Measurements from ENCODE around the gene NRAS.

NRAS gene

DNA sequence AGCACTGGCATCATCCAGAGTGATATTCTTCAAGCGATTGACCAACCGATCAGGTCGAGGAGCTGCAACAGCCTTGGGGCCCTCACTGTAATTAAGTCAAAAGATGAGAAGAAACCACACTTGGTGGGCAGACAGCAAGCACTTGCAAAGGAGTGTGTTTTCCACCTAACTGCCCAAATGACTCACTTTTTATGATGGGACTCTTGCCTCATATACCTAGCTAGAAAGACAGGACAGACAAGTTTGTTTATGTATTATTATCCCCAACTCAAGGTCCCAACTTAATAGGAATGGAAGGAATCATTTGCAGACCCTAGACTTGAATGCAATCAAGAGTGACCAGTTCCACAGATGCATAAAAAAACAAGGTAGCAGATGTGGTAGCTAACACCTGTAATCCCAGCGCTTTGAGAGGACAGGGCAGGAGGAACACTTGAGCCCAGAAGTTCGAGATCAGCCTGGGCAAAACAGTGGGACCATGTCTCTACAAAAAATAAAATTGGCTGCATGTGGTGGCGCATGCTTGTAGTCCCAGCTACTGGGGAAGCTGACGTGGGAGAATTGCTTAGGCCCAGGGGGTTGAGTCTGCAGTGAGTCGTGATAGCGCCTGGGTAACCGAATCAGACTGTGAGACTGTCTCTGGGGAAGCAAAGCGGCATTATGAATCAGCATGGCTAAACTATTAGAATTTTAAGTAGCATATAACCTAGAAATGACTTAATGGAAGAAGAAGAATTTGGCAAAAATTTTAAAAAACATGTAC, 2.3 kb upstream of the NRAS start:
- Histone ChIP-seq H3K27ac (ENCODE audit: poor library complexity, severe bottlenecking) (no peak overlapping the region), H3K4me1 (ENCODE audit: insufficient read depth, poor library complexity, severe bottlenecking) (peaks cover 19% of the 10 kb centered on the region), H3K9me3 (ENCODE audit: severe bottlenecking) (no peaks in the 10 kb centered on the region), H3K36me3 (ENCODE audit: low read depth) (peaks cover 90% of the 10 kb centered on the region), H3K27me3 (ENCODE audit: insufficient read depth, poor library complexity, severe bottlenecking) (no peaks in the 10 kb centered on the region), H3K4me3 (ENCODE audit: severe bottlenecking) (no peak overlapping the region)
- TF ChIP-seq, protein P1, sequence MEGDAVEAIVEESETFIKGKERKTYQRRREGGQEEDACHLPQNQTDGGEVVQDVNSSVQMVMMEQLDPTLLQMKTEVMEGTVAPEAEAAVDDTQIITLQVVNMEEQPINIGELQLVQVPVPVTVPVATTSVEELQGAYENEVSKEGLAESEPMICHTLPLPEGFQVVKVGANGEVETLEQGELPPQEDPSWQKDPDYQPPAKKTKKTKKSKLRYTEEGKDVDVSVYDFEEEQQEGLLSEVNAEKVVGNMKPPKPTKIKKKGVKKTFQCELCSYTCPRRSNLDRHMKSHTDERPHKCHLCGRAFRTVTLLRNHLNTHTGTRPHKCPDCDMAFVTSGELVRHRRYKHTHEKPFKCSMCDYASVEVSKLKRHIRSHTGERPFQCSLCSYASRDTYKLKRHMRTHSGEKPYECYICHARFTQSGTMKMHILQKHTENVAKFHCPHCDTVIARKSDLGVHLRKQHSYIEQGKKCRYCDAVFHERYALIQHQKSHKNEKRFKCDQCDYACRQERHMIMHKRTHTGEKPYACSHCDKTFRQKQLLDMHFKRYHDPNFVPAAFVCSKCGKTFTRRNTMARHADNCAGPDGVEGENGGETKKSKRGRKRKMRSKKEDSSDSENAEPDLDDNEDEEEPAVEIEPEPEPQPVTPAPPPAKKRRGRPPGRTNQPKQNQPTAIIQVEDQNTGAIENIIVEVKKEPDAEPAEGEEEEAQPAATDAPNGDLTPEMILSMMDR (IDR thresholded peaks at IDR 0.05; ENCODE audit: poor library complexity, severe bottlenecking): no peak
- DNase-seq (ENCODE audit: low spot score) (no peak), ATAC-seq (ENCODE audit: low read depth) (no peak)

DNA sequence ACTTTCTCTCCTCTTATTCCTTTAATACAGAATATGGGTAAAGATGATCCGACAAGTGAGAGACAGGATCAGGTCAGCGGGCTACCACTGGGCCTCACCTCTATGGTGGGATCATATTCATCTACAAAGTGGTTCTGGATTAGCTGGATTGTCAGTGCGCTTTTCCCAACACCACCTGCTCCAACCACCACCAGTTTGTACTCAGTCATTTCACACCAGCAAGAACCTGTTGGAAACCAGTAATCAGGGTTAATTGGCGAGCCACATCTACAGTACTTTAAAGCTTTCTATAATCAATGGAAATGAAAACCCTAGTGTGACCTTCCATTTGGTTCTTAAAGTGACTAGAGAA, 643 bp downstream of the NRAS start:
- H3K4me3 ChIP-seq (ENCODE audit: severe bottlenecking): peak overlapping the region; percentile 93
- H3K4me1 ChIP-seq (ENCODE audit: insufficient read depth, poor library complexity, severe bottlenecking): peaks cover 19% of the 10 kb centered on the region
- no peaks in the 10 kb centered on the region for H3K9me3 ChIP-seq (ENCODE audit: severe bottlenecking)
- H3K36me3 ChIP-seq (ENCODE audit: low read depth): peaks cover 89% of the 10 kb centered on the region
- ATAC-seq (ENCODE audit: low read depth): peak; percentile 8; the same call in 1 of the 3 replicates
- TF ChIP-seq, protein P1 (IDR thresholded peaks at IDR 0.05; ENCODE audit: poor library complexity, severe bottlenecking): no peak
- DNase-seq (ENCODE audit: low spot score): no peak
- H3K27me3 ChIP-seq (ENCODE audit: insufficient read depth, poor library complexity, severe bottlenecking): no peaks in the 10 kb centered on the region
- H3K27ac ChIP-seq (ENCODE audit: poor library complexity, severe bottlenecking): peak overlapping the region; percentile 63

DNA sequence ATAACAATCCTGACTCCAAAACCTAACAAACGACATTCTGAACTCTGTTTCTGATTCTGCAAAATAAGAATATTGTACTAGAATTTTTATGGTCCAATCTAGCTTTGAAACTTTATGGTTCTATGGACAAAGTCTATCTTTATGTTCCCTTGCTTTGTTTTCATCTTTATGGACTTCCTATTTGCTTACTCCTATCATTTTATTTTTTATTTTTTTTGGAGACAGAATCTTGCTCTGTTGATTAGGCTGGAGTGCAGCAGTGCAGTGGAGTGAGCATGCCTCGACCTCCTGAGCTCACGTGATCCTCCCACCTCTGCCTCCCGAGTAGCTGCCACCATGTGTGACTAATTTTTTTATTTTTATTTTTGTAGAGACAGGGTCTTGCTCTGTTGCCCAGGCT, 3.6 kb downstream of the NRAS start:
- Histone ChIP-seq H3K27ac (ENCODE audit: poor library complexity, severe bottlenecking) (no peak overlapping the region), H3K27me3 (ENCODE audit: insufficient read depth, poor library complexity, severe bottlenecking) (no peaks in the 10 kb centered on the region), H3K4me3 (ENCODE audit: severe bottlenecking) (no peak overlapping the region), H3K9me3 (ENCODE audit: severe bottlenecking) (peaks cover 2% of the 10 kb centered on the region), H3K36me3 (ENCODE audit: low read depth) (peaks cover 86% of the 10 kb centered on the region), H3K4me1 (ENCODE audit: insufficient read depth, poor library complexity, severe bottlenecking) (peaks cover 19% of the 10 kb centered on the region)
- DNase-seq (ENCODE audit: low spot score) (no peak), ATAC-seq (ENCODE audit: low read depth) (no peak)
- TF ChIP-seq, protein P1 (IDR thresholded peaks at IDR 0.05; ENCODE audit: poor library complexity, severe bottlenecking): no peak

DNA sequence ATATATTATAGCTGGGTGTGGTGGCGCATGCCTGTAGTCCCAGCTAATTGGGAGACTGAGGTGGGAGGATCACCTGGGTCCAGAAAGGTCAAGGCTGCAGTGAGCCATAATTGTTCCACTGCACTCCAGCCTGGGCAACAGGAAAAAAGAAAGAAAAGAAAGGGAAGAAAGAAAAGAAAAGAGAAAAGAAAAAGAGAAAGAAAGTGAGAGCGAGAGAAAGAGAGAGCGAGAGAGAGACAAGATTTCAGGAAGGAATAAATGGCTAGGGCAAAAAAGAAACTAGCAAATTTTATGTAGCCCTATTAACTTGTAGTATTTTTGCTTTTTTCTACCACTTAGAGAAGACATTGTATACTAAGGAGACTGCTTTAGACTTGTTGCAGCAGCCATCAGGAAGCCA, 6.2 kb downstream of the NRAS start:
- TF ChIP-seq, protein P1 (IDR thresholded peaks at IDR 0.05; ENCODE audit: poor library complexity, severe bottlenecking): no peak

DNA sequence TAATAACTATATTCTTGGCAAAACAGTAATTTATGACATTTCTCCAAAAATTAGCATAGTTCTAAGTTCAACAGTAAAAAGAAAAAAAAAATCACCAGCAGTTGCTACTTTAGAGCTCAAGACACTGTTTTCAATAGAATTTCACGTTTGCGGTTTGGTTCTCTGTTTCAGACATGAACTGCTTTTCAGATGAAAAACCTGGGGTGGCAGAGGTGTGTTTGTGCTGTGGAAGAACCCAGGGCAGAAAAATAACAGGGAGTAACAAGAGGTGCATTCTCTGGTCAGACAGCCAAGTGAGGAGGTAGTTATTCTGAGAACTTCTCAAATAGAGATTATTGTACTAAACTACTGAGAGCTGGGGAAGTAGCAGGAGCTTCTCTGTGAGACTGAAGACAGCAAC, 9.0 kb downstream of the NRAS start:
- ATAC-seq (ENCODE audit: low read depth) (no peak), DNase-seq (ENCODE audit: low spot score) (no peak)
- no peaks in the 10 kb centered on the region for H3K4me1 ChIP-seq (ENCODE audit: insufficient read depth, poor library complexity, severe bottlenecking)
- H3K27me3 ChIP-seq (ENCODE audit: insufficient read depth, poor library complexity, severe bottlenecking): no peaks in the 10 kb centered on the region
- no peak overlapping the region for H3K4me3 ChIP-seq (ENCODE audit: severe bottlenecking)
- TF ChIP-seq, protein P1 (IDR thresholded peaks at IDR 0.05; ENCODE audit: poor library complexity, severe bottlenecking): no peak
- H3K27ac ChIP-seq (ENCODE audit: poor library complexity, severe bottlenecking): no peak overlapping the region
- H3K9me3 ChIP-seq (ENCODE audit: severe bottlenecking): peaks cover 2% of the 10 kb centered on the region
- peaks cover 65% of the 10 kb centered on the region for H3K36me3 ChIP-seq (ENCODE audit: low read depth)

More for the DNA sequence above, 6.2 kb downstream of the NRAS start:
- Histone ChIP-seq H3K4me3 (ENCODE audit: severe bottlenecking) (no peak overlapping the region), H3K27ac (ENCODE audit: poor library complexity, severe bottlenecking) (no peak overlapping the region), H3K9me3 (ENCODE audit: severe bottlenecking) (peaks cover 2% of the 10 kb centered on the region), H3K4me1 (ENCODE audit: insufficient read depth, poor library complexity, severe bottlenecking) (peaks cover 9% of the 10 kb centered on the region), H3K36me3 (ENCODE audit: low read depth) (peaks cover 91% of the 10 kb centered on the region), H3K27me3 (ENCODE audit: insufficient read depth, poor library complexity, severe bottlenecking) (no peaks in the 10 kb centered on the region)
- no peak for ATAC-seq (ENCODE audit: low read depth)
- DNase-seq (ENCODE audit: low spot score): no peak
